ENCODE measurements around the gene MAML1. TPM values are rescaled to one million over a fixed set of nuclear protein-coding genes. Genes with fewer than 3 reads are reported as not detected.

MAML1 gene
- total RNA-seq, 1 donor from 2014 or later = 54.8 TPM

DNA sequence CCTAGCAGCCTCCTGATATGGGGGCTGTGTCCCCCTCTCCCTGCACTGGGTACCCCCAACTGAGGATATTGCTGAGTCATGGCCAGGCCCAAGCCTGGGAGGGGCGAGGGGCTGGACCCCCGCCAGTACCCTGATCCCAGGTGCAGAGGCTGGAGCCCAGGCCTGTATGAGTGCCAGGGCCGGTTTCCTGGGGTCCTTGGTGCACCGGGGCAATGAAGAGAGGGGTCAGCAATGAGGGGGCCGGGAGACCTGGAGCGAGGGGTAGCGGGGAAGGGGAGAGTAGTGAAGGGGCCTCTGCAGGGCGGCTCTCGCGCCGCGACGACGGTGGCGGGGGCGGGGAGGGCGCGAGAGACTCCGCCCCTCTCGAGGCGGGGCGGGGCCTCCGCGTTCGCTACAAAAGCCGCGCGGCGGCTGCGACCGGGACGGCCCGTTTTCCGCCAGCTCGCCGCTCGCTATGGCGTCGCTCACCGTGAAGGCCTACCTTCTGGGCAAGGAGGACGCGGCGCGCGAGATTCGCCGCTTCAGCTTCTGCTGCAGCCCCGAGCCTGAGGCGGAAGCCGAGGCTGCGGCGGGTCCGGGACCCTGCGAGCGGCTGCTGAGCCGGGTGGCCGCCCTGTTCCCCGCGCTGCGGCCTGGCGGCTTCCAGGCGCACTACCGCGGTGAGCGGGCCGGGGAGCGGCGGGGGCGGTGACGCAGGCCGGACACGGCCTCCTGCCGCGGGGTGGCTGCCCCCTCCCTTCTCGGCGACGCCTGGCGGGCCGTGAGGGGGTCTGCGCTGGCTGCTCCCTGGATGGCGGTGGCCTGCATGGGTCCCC, 88.1 kb downstream of the MAML1 start, which contains the start of gene SQSTM1:
SQSTM1 (plus strand) TSS at position 423 of the 815 bp plus-strand sequence; CDS start at position 455, 32 bp downstream.
- peaks cover 1% of the 10 kb centered on the region for H3K27me3 Mint-ChIP-seq

DNA sequence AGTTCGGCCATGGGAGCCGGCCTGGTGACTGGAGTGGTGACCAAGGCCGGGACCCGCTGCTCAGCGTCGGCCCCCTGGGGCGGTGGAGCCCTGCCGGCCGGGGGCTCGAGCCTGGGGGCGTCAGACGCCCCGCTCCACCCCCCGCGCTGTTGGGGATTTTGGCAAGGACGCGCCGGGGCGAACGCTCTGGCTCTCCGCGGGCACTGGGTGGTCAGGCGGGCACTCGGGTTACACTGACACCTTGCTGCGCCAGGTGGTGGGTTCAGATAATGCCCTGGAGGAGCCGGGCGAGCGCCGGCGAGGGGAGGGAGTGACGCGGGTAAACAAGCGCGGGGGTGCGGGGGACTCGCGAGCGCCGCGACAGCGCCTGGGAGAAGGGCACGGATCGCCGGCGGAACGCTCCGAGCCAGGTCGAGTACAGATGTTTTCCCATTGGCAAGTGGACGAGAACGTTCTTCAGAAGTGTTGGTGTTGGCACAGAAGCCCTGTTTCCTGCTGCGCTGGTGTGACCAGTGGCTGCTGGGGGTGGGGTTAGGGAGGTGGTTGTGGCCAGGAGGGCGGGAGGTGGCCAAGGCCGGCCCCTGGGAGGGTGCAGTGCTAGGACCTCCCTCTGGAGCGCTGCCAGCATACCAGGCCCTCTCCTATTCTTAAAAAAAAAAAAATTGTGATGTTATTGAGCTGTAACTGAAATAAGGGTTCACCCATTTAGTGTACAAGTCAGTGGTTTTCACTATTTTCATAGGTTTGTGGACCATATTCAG, 88.9 kb downstream of the MAML1 start:
- Mint-ChIP-seq H3K9me3 (ENCODE audit: low read depth) (no peaks in the 10 kb centered on the region), H3K27me3 (no peaks in the 10 kb centered on the region), H3K4me3 (ENCODE audit: low read depth) (peak overlapping the region; percentile 91), H3K27ac (peak overlapping the region; percentile 97), H3K36me3 (ENCODE audit: insufficient read depth) (peaks cover 22% of the 10 kb centered on the region), H3K4me1 (ENCODE audit: low read depth) (peaks cover 50% of the 10 kb centered on the region)
- TF ChIP-seq, protein P1, sequence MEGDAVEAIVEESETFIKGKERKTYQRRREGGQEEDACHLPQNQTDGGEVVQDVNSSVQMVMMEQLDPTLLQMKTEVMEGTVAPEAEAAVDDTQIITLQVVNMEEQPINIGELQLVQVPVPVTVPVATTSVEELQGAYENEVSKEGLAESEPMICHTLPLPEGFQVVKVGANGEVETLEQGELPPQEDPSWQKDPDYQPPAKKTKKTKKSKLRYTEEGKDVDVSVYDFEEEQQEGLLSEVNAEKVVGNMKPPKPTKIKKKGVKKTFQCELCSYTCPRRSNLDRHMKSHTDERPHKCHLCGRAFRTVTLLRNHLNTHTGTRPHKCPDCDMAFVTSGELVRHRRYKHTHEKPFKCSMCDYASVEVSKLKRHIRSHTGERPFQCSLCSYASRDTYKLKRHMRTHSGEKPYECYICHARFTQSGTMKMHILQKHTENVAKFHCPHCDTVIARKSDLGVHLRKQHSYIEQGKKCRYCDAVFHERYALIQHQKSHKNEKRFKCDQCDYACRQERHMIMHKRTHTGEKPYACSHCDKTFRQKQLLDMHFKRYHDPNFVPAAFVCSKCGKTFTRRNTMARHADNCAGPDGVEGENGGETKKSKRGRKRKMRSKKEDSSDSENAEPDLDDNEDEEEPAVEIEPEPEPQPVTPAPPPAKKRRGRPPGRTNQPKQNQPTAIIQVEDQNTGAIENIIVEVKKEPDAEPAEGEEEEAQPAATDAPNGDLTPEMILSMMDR (IDR thresholded peaks at IDR 0.05; ENCODE audit: unreplicated experiment) = no peak
- peak; percentile 55 for DNase-seq (ENCODE audit: low spot score, unreplicated experiment)

More for the DNA sequence above, 88.1 kb downstream of the MAML1 start, which contains the start of gene SQSTM1:
- H3K27ac Mint-ChIP-seq = peak within 1 kb of the TSS; percentile 97
- peak; percentile 65 for DNase-seq (ENCODE audit: low spot score, unreplicated experiment)
- H3K36me3 Mint-ChIP-seq (ENCODE audit: insufficient read depth) = peaks cover 18% of the 10 kb centered on the region
- peak within 1 kb of the TSS; percentile 91 for H3K4me3 Mint-ChIP-seq (ENCODE audit: low read depth)
- H3K9me3 Mint-ChIP-seq (ENCODE audit: low read depth) = no peaks in the 10 kb centered on the region
- TF ChIP-seq, protein P1 (IDR thresholded peaks at IDR 0.05; ENCODE audit: unreplicated experiment) = peak; percentile 32
- H3K4me1 Mint-ChIP-seq (ENCODE audit: low read depth) = peaks cover 49% of the 10 kb centered on the region

DNA sequence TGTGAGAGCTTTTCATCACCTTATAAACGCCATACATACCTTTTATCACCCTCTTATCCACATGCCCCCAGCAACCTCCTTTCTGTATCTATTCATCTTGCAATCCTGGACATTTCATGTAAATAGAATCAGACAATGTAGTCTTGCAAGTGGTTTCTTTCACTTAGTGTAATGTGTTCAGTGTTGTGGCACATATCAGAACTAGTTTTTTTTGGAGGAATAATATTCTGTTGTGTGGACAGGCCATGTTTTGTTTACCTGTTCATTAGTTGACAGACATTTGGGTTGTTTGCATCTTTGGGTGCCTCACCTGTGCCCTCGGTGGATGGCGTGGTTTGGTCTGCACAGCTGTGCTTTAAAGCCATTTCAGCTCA, 89.4 kb downstream of the MAML1 start:
- H3K27ac Mint-ChIP-seq = peak overlapping the region; percentile 97
- peaks cover 50% of the 10 kb centered on the region for H3K4me1 Mint-ChIP-seq (ENCODE audit: low read depth)
- no peaks in the 10 kb centered on the region for H3K9me3 Mint-ChIP-seq (ENCODE audit: low read depth)
- peak overlapping the region; percentile 91 for H3K4me3 Mint-ChIP-seq (ENCODE audit: low read depth)
- no peak for DNase-seq (ENCODE audit: low spot score, unreplicated experiment)
- TF ChIP-seq, protein P1 (IDR thresholded peaks at IDR 0.05; ENCODE audit: unreplicated experiment) = no peak
- H3K36me3 Mint-ChIP-seq (ENCODE audit: insufficient read depth) = peaks cover 27% of the 10 kb centered on the region
- H3K27me3 Mint-ChIP-seq = no peaks in the 10 kb centered on the region

DNA sequence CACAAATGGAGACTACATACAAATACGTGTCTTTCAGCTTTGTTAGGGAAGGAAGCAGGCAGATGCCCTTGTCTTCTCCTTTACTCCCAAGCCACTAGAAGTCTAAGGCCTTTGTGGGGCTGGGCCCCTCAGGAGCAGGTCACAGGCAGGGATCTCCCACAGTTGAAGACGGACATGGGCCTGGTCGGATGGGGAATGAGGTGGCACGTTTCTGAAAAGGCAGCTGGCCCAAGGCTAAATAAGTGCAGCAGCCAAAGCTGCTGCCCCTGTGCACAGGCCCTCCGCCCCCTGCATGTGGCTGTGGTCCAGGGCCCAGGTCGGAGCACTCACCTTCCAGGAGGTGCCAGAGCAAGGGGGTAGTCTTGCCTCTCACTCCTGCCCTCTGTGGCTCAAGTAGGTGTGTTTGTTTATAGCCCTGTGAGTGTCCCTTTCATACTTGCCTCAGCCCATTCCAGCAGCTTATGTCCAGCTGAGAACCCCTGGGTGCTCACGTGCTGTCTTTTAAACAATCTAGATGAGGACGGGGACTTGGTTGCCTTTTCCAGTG, 89.9 kb downstream of the MAML1 start:
- peak overlapping the region; percentile 91 for H3K4me3 Mint-ChIP-seq (ENCODE audit: low read depth)

More for the DNA sequence above, 89.9 kb downstream of the MAML1 start:
- DNase-seq (ENCODE audit: low spot score, unreplicated experiment) = no peak
- peaks cover 30% of the 10 kb centered on the region for H3K36me3 Mint-ChIP-seq (ENCODE audit: insufficient read depth)
- H3K27me3 Mint-ChIP-seq = no peaks in the 10 kb centered on the region
- TF ChIP-seq, protein P1 (IDR thresholded peaks at IDR 0.05; ENCODE audit: unreplicated experiment) = no peak
- H3K27ac Mint-ChIP-seq = peak overlapping the region; percentile 97
- H3K9me3 Mint-ChIP-seq (ENCODE audit: low read depth) = no peaks in the 10 kb centered on the region
- H3K4me1 Mint-ChIP-seq (ENCODE audit: low read depth) = peaks cover 50% of the 10 kb centered on the region
